ENCODE results near the gene PSMD9.
"Not testable (repeated sequence)": the region's sequence is repeated elsewhere in the genome, so short reads cannot be mapped to it uniquely, and the experiment has no call there.

The PSMD9 gene

DNA sequence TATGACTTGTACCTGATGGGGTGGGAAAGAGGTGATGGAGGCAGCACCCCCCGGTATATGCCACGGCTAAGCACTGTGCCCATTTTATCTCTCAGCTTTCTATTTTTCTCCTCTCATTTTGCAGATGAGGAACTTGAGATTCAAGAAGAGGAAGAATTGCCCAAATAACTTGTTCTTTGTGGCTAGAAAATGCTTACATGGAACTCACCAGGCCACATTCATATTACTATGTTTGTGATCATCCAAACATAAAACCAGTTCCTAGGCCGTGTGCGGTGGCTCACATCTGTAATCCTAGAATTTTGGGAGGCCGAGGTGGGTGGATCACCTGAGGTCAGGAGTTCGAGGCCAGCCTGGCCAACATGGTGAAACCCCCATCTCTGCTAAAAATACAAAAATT, 14.5 kb upstream of the PSMD9 start:
- DNase-seq, result no peak

DNA sequence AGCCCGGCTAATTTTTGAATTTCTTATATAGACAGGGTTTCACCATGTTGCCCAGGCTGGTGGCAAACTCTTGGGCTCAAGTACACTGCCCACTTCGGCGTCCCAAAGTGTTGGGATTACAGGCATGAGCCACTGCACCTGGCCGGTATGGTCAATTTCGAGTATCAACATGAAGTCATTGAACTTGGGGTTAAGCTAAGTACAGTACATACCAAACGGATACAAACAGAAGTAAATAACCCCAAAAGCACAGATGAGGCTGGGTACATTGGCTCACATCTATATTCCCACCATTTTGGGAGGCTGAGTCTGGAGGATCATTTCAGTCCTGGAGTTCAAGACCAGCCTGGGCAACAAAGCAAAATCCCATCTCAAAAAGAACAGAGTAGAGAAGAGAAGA, 13.0 kb upstream of the PSMD9 start:
- DNase-seq, result no peak

DNA sequence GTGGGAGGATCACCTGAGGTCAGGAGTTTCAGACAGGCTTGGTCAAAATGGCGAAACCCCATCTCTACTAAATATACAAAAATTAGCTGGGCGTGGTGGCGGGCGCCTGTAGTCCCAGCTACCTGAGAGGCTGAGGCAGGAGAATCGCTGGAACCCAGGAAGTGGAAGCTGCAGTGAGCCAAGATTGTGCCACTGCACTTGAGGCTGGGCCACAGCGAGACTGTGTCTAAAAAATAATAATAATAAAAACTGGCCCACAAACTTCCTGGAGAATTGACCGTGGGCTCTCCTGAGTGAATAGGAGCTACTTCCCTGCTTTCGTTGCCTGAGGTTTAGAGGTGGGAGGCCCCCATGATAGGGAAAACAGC, 12.5 kb upstream of the PSMD9 start:
- not testable (repeated sequence) for DNase-seq

DNA sequence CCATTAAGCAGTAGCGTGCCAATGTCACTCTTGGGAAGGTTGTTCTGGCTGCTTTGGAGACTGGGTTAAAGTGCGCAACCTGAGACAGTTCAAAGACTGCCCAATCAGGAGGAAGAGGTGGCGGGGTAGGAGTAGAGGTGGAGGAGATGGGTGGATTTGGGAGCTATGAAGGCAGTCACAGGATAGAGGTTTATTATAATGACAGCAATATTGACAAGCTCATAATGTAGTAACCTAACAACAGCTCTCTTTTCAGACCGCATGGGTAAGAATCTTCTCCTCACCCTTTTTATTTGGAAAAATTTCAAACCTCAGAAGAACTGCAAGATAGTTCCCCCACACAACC, 5.3 kb upstream of the PSMD9 start:
- DNase-seq, result no peak

DNA sequence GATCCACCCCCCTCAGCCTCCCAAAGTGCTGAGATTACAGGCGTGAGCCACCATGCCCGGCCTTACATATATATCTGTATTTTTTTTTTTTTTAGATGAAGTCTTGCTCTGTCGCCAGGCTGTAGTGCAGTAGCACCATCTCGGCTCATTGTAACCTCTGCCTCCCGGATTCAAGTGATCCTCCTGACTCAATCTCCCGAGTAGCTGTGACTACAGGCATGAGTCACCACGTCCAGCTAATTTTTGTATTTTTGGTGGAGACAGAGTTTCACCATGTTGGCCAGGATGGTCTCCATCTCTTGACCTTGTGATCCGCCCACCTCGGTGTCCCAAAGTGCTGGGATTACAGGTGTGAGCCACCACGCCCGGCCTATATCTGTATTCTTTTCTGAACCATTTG, 3.5 kb upstream of the PSMD9 start:
- DNase-seq, result not testable (repeated sequence)

DNA sequence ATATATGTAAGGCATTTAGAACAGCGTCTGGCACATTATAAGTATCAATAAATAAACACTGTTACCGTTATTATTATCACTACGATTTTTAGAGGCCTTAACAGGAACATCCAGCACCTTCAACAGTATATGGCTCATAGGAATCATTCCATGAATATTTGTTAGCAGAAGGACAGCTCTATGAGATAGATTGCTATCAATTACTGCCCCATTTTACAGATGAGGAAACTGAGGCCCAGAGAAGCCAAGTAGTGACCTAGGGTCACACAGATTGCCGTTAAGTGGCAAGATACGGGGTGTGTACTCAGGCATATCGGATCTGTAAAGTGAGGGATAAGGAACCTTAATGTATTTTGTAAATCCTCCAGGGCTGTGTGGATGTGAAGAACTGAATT, 510 bp upstream of the PSMD9 start:
- no peak for DNase-seq

DNA sequence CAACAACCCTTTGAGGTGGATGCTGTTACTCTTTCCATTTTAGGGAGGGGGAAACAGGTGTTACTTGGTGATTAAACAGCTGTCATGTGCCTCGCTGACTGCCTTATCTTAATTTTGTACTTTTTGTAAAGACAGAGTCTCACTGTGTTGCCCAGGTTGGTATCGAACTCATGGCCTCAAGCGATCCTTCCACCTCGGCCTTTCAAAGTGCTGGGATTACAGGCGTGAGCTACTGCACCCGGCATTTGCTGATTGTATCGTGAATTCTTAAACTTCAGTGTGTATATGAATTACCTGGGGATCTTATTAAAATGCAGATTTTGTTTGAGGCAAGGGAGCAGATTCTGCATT, 659 bp downstream of the PSMD9 start:
- no peak for DNase-seq

DNA sequence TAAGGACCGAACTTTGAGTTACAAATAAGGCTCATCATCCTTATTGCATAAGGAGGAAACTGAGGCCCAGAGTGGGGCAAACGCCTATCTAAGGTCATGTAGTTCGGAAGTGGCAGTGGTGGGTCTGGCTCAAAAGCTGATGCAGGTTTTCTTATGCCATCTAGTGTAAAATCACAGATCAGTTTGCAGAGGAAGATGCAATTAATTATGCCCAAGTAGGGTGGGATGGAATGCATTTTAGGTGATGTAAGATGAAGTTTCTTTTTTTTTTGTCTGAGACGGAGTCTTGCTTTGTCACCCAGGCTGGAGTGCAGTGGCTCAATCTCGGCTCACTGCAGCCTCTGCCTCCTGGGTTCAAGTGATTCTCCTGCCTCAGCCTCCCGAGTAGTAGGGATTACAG, 1.1 kb downstream of the PSMD9 start:
- DNase-seq, result not testable (repeated sequence)

DNA sequence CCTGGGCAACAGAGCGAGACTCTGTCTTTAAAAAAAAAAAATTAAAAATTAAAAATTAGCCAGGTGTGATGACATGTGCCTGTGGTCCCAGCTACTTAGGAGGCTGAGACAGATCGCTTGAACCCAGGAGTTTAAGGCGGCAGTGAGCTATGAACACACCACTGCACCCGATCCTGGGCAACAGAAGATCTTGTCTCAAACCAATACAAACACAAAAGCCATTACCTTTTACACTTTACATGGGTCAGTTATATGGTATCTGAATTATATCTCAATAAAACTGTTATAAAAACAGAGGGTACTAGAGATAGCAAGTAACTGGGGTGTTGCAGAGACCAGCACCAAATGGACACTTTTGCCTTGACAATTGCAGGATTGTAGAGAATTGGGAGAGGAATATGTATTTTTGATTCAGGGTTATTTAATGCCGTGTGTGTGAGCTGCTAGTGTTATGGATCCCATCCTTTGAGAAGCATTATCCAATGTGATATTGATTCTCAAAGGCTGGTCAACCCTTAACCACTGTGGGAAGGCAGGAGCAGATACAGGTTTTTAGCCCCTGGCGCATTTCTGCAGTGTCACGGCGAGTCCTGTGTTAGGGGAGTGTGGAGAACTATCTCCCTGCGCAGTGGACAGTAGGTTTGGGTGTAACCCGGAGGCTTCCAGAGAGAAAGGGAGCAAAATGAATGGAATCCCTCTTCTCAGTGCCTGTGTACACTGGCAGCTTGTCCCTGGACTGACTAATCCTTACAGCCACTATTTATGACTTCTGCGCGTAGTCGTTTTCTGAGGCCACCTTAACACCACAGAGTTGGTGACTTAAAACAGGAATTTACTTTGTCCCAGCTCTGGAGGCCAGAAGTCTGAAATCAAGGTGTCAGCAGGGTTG, 4.3 kb downstream of the PSMD9 start:
- no peak for DNase-seq

DNA sequence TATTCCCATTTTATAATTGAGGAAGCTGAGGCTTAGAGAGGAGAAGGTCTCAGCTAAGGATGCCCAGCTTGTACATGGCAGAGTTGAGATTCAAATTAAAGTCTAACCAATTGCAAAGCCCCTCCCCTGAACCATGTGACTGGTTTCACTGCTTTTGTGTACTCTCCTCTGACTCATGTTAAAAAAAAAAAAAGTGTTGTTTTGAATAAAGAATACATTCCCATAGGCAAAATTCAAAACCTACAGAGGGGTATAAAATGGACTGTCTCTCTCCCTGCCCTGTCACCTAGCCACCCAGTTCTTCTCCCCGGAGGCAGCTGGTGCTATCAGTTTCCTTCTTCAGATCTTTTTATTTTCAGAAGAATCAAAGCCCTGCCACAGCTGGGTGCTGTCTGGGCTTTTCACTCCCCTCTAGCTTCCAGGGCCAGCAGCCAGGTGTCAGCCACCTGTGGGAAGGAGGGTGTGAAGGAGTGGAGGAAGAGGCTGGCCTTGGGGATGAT, 5.4 kb downstream of the PSMD9 start:
- DNase-seq, result no peak

DNA sequence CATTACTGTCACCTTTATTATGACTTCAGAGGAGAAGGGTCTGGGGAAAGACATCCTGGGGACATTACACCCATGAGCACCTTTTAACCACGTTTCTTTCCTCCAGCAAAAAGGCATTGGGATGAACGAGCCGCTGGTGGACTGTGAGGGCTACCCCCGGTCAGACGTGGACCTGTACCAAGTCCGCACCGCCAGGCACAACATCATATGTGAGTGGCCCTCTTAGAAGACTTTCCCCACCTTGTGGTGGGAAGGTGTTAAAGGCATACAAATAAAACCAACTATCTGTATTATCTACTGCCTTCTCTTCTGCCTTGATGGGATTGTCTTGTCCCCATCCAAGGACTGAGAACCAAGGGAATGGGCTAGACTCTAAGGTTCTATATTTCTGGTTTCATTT, 6.0 kb downstream of the PSMD9 start:
- peak; percentile 57 for DNase-seq

DNA sequence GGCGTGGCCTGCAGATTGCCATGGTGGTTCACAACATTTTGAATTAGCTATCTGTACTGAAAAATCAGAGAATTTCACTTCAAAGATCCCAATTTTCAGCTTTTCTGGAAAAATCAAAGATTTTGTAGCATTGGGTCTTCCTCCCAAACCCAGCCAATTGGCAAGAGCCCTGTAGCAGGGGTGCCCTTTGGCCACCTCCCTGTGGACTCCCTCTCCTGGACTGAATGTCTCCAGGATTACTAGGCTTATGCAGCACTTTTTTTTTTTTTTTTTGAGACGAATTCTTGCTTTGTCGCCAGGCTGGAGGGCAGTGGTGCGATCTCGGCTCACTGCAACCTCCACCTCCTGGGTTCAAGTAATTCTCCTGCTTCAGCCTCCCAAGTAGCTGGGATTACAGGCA, 9.7 kb downstream of the PSMD9 start:
- no peak for DNase-seq

DNA sequence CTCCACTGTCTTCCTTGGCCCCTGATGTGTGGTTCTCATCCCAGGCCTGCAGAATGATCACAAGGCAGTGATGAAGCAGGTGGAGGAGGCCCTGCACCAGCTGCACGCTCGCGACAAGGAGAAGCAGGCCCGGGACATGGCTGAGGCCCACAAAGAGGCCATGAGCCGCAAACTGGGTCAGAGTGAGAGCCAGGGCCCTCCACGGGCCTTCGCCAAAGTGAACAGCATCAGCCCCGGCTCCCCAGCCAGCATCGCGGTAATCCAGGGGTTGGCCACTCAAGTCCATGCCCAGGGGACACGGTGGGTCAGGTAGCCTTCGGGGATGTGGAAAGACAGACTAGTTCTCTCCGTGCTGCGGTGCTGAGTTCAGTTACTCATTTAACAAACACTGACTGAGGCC, 11.0 kb downstream of the PSMD9 start:
- DNase-seq, result no peak

DNA sequence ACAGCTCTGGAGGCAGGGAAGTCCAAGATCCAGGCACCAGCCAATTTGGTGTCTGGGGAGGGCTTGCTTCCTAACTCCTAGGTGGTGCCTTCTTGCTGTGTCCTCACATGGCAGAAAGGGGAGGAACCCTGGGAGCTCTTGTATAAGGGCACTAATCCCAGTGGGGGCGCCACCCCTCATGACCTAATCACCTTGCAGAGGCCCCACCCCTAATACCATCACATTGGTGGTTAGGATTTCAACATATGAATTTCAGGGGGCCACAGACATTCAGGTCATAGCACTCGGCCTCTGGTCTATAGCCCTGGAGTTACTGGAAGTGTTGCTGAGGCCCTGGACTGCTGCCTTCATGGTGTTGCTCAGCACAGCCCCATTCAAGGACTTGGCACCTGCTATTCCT, 14.6 kb downstream of the PSMD9 start:
- DNase-seq, result peak; percentile 74

DNA sequence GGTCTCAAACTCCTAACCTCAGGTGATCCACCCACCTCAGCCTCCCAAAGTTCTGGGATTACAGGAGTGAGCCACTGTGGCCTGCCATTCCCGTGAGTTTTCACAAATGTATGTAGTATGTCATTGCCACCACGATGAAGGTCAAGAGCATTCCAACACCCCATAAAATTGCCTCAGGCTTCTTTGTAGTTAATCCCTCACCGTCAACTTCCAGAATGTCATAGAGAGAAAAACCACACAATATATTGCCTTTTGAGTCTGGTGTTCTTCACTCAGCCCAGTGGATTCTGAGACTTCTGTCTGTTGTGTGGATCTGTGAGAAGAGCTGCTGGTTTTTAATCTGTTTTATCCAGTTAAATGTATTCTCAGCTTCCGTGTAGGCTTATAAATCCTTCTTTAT, 17.2 kb downstream of the PSMD9 start:
- DNase-seq, result no peak

DNA sequence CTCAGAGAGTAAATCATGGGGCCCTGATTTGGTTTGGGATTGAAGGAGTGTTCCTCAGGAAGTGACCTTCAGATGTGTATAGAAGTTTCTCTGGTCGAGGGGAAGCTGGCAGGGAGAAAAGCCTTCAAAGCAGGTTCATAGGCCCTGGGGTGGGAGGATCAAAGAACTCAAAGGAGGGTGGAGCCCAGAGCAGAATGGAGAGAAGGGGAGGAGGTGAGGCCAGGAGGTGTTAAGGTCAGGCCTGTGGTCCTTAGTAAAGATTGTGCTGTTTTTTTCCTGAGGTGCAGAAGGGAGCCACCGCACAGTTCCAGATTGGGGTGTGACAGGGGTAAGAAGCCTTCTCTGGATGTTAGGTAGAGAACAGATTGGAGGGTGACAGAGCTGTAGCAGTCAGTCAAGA, 20.1 kb downstream of the PSMD9 start:
- DNase-seq, result no peak

DNA sequence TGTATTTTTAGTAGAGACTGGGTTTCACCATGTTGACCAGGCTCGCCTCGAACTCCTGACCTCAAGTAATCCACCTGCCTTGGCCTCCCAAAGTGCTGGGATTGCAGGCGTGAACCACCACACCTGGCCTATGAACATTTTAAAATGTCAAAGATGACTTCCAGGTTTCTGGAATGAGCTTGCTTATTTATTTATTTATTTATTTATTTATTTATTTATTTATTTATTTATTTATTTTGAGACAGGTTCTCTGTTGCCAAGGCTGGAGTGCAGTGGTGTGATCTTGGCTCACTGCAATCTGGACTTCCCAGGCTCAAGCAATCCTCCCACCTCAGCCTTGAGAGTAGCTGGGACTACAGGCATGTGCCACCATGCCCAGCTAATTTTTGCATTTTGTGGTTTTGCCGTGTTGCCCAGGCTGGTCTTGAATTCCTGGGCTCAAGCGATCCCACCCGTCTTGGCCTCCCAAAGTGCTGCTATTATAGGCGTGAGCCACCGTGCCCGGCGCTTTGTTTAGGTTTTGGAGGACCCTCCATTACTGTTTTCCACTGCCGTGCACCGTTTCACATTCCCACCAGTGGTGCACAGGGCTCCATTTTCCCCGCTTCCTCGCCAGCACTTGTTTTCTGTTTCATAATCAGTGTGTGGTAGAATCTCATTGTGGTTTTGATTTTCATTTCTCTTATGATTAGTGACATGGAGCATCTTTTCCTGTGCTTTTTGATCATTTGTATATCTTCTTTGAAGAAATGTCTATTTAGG, 23.4 kb downstream of the PSMD9 start:
- no peak for DNase-seq

DNA sequence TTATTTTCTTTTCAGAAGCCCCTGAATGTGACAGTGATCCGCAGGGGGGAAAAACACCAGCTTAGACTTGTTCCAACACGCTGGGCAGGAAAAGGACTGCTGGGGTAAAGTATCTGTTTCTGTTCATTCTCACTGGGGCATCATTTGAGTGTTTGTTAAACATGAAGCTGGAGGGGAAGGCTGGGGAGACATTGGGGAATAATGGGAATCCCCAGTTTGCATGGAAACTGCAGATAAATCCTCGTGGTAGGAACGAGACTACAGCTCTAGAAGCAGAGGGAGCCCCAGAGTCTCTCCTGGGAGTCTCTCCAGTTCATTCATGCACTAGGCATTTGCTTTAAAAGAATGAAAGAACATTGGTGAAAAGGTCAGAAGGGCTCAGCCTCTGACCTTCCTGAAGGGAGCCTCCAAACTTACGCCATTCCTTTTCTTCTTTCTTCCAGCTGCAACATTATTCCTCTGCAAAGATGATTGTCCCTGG, 27.3 kb downstream of the PSMD9 start:
- no peak for DNase-seq

DNA sequence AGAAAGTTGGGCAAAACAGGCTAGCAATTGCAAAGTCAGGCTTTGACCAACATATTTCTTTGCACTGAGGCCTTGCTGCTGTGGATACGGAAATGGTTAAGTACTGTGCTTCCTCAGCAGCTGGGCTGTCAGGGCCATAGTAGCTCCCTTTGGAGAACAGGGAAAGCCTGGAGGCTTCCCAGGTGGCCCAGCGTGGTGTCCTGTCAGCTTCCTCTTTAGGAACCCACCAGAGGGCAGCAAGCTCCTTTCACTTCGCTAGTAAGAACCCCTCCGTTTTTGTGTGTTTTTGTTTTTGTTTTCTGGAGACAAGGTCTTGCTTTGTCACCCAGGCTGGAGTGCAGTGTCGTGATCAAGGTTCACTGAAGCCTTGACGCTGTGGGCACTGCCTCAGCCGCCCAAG, 28.1 kb downstream of the PSMD9 start:
- peak; percentile 60 for DNase-seq

DNA sequence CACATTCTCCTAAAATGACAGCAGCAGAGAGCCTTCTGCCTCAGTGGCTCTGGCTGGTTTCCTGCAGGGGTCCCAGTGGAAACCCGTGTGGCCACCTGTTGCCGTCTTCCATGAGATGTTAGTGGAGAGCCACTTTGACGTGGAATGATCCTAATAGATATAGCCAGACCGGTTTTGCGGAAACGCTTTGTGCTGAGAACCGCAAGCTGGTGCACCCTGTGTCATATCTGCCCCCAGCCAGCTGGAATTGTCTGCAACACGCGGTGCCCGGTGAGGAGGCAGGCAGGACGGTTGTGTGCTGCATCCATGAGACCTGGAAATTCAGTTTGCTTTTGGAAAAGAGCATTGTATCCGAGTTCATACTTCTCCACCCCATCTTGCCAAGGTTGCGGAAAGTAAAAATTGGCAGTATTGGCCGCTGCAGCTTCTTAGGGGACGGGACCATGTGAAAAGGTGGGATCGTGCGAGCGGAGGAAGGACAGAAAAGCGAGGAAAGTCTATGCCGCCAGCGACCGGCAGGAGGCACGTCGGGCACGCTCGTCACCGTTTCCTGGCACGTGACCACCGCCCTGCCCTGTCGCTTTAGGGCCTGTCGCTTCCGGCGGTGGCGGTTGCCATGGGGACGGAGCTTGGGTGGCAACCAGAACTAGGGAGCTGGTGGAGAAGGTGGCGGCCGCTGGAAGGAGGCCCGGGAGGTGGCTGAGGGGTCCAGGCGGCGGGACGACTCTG, 29.5 kb downstream of the PSMD9 start, which contains the start of gene CFAP251:
TSS of gene CFAP251 (plus strand) at position 643 of the 729 bp plus-strand sequence. CDS start 2,714 bp downstream, outside the sequence.
- DNase-seq, result peak; percentile 98

DNA sequence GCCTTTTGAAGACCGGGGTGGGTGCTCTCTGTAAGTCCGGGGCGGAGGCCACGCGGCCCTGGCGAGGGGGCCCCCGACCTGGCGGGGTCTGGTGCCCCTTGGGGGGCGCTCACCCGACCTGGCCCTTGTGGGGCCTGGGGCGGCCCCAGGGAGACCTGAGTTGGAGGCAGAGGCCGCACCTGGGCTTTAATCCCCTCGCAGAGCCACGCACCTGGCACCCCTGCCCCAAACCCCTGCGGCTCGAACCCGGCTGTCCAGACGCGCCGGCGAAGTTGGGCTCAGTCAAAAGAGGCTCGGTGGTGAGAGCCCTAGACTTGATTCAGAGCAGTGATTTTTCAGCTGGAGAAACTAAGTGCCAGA, 30.1 kb downstream of the PSMD9 start:
- DNase-seq, result no peak

DNA sequence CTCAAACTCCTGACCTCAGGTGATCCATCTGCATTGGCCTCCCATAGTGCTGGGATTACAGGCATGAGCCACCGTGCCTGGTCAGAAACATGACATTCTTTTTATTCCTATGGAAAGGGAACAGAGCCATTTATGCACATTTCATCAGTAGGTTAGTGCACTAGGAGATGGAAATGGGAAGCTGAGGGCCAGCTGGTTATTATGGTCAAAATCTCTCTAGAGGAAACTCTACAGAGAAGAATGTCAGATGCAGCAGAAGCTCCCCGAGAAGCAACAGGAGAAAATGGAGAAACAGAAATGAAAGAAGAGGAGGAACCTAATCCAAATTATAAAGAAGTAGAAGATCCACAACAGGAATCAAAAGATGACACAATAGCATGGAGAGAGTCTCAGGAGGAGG, 32.5 kb downstream of the PSMD9 start:
- peak; percentile 32 for DNase-seq

DNA sequence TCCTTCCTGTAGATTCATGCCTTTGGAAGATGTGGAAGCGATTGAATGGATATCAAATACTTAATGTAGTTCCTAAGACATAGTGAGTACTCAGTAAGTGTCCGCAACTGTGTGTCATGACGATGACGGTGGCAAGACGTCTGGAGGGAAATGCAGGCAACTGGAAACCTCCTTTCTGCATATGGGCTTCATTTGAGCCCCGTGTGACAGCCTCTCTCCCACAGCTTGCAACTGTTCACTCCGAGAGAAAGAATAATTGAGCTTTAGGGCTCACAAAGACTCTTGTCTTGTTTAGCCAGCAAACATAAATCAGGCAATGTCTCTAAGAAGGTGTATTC, 36.7 kb downstream of the PSMD9 start:
- no peak for DNase-seq
